SK-N-SH (cell line): ENCODE data around the gene PARD3.
A peak's percentile ranks its signal among the peaks of the same experiment; 100 is the strongest.

Experiments
- EP300 ChIP-seq, 2 experiments: IDR thresholded peaks; 2 replicates each; pipeline versions ENCODE4 v1.4.0 to v1.6.1; 2012; ENCODE audit warnings: borderline replicate concordance in 1 of 2, low read depth in 1 of 2, low read length in 1 of 2
- EZH2phosphoT487 ChIP-seq: fragments of 200-600 bp; sonication (generic); IDR thresholded peaks from 2 replicates; pipeline ENCODE4 v1.6.1; 2017; ENCODE audit warnings: low read depth, mixed run types, mild to moderate bottlenecking, antibody characterized with exemption, moderate library complexity, borderline replicate concordance
- GABPA ChIP-seq: IDR thresholded peaks from 2 replicates; pipeline ENCODE4 v1.4.0; 2012; ENCODE audit warnings: low read depth, mild to moderate bottlenecking
- NFIC ChIP-seq: IDR thresholded peaks from 2 replicates; pipeline ENCODE4 v1.4.0; 2012; ENCODE audit warnings: borderline replicate concordance
- YY1 ChIP-seq: IDR thresholded peaks from 2 replicates; pipeline ENCODE4 v1.4.0; 2012; ENCODE audit warnings: low read depth, mild to moderate bottlenecking
- TF ChIP-seq, protein P1 (sequence below): fragments of 200-600 bp; sonication (generic); IDR thresholded peaks from 2 replicates; pipeline ENCODE4 v1.6.1; 2017; ENCODE audit warnings: antibody characterized with exemption, mild to moderate bottlenecking, moderate library complexity

DNA sequence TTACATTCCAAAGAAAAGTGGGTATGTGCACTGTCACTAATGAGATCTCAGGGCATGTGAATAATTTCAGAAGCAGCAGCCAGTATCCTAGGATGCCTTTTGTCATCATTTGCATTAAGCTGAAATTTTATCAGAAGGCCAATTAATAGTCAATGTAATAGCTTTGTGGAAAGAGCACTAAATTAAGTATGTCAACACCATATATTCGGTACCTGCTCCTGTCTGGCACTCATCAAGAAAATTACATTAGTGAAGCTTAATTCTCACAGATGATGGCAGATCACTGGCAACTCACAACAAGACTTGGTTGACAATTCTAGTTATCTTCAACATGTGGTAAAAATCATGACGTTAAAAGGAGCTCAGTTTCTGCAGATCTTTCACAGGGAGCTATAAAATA, 271.4 kb downstream of the PARD3 start:
- TF ChIP-seq YY1 (no peak), EP300 (IDR thresholded peaks at IDR 0.05; ENCODE audit: borderline replicate concordance in 1 of 2, low read depth in 1 of 2, low read length in 1 of 2) (peak in 1 of 2 experiments; percentile 32; a peak in 1 of 4 replicates), NFIC (no peak), GABPA (no peak), EZH2phosphoT487 (no peak)
- TF ChIP-seq, protein P1, sequence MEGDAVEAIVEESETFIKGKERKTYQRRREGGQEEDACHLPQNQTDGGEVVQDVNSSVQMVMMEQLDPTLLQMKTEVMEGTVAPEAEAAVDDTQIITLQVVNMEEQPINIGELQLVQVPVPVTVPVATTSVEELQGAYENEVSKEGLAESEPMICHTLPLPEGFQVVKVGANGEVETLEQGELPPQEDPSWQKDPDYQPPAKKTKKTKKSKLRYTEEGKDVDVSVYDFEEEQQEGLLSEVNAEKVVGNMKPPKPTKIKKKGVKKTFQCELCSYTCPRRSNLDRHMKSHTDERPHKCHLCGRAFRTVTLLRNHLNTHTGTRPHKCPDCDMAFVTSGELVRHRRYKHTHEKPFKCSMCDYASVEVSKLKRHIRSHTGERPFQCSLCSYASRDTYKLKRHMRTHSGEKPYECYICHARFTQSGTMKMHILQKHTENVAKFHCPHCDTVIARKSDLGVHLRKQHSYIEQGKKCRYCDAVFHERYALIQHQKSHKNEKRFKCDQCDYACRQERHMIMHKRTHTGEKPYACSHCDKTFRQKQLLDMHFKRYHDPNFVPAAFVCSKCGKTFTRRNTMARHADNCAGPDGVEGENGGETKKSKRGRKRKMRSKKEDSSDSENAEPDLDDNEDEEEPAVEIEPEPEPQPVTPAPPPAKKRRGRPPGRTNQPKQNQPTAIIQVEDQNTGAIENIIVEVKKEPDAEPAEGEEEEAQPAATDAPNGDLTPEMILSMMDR: no peak
